TTC549 (cell line): ENCODE measurements around the gene PNMA6F.

Source experiments
- FAIRE-seq: peaks from 2 replicates; lab custom pipeline; 2012; peaks lifted over from hg19 to GRCh38; lab: Jason Lieb, UNC

Gene PNMA6F

GRCh38 chrX:153321381-153322124 is at the start of gene PNMA6F:
Gene PNMA6F (minus strand): TSS chrX:153321767. CDS start chrX:153320674, 1,093 bp downstream.
- FAIRE-seq: no peak

GRCh38 chrX:153371256-153371655 is 49.7 kb upstream of the PNMA6F start:
- no peak for FAIRE-seq

GRCh38 chrX:153370293-153371055 is 48.9 kb upstream of the PNMA6F start:
- no peak for FAIRE-seq

- no peak for FAIRE-seq
These were observed 45.4 kb upstream of the PNMA6F start for GRCh38 chrX:153366878-153367538.

GRCh38 chrX:153366119-153366518 is 44.6 kb upstream of the PNMA6F start:
- FAIRE-seq: no peak

GRCh38 chrX:153365670-153366069 is 44.1 kb upstream of the PNMA6F start:
- no peak for FAIRE-seq

GRCh38 chrX:153361781-153362397 is 40.3 kb upstream of the PNMA6F start:
- FAIRE-seq: no peak

- no peak for FAIRE-seq
These were observed 36.3 kb upstream of the PNMA6F start for GRCh38 chrX:153357877-153358276.

GRCh38 chrX:153353416-153353815 is 31.8 kb upstream of the PNMA6F start:
- FAIRE-seq: no peak

- FAIRE-seq: no peak
These were observed 31.3 kb upstream of the PNMA6F start for GRCh38 chrX:153352858-153353257.

GRCh38 chrX:153351981-153352380 is 30.4 kb upstream of the PNMA6F start:
- no peak for FAIRE-seq

GRCh38 chrX:153349952-153350351 is 28.4 kb upstream of the PNMA6F start:
- FAIRE-seq: no peak

GRCh38 chrX:153348421-153348820 is 26.9 kb upstream of the PNMA6F start:
- no peak for FAIRE-seq

- FAIRE-seq: no peak
These were observed 26.0 kb upstream of the PNMA6F start for GRCh38 chrX:153347530-153347929.

- FAIRE-seq: no peak
These were observed 22.1 kb upstream of the PNMA6F start for GRCh38 chrX:153343674-153344073.

- FAIRE-seq: no peak
These were observed 21.4 kb upstream of the PNMA6F start for GRCh38 chrX:153342762-153343558.

- no peak for FAIRE-seq
These were observed 18.5 kb upstream of the PNMA6F start for GRCh38 chrX:153340111-153340510.

- no peak for FAIRE-seq
These were observed 18.1 kb upstream of the PNMA6F start for GRCh38 chrX:153339662-153340061.

GRCh38 chrX:153338836-153339235 is 17.3 kb upstream of the PNMA6F start:
- FAIRE-seq: no peak

- FAIRE-seq: no peak
These were observed 15.4 kb upstream of the PNMA6F start for GRCh38 chrX:153336988-153337387.

GRCh38 chrX:153336121-153336894 is 14.7 kb upstream of the PNMA6F start:
- FAIRE-seq: no peak
